Measurements from ENCODE around the gene PARP1.

The PARP1 gene

GRCh38 chr1:226355669-226356551, 52.0 kb downstream of the PARP1 start:
- DNase-seq (ENCODE audit: low read depth): no peak
- no peak overlapping the region for H3K4me3 ChIP-seq (ENCODE audit: low read depth, low read length)
- TF ChIP-seq CTCF (IDR thresholded peaks at IDR 0.05; ENCODE audit: control insufficient read depth, extremely low read depth, insufficient read depth): no peak

GRCh38 chr1:226355016-226355415, 52.9 kb downstream of the PARP1 start:
- no peak for DNase-seq (ENCODE audit: low read depth)
- TF ChIP-seq CTCF (IDR thresholded peaks at IDR 0.05; ENCODE audit: control insufficient read depth, extremely low read depth, insufficient read depth): no peak
- H3K4me3 ChIP-seq (ENCODE audit: low read depth, low read length): no peak overlapping the region

GRCh38 chr1:226353698-226354525, 54.0 kb downstream of the PARP1 start:
- no peak for TF ChIP-seq CTCF (IDR thresholded peaks at IDR 0.05; ENCODE audit: control insufficient read depth, extremely low read depth, insufficient read depth)
- no peak overlapping the region for H3K4me3 ChIP-seq (ENCODE audit: low read depth, low read length)
- no peak for DNase-seq (ENCODE audit: low read depth)

- no peak for TF ChIP-seq CTCF (IDR thresholded peaks at IDR 0.05; ENCODE audit: control insufficient read depth, extremely low read depth, insufficient read depth)
- DNase-seq (ENCODE audit: low read depth): no peak
- H3K4me3 ChIP-seq (ENCODE audit: low read depth, low read length): no peak overlapping the region
Measured at GRCh38 chr1:226351709-226352108, 56.2 kb downstream of the PARP1 start.

GRCh38 chr1:226350519-226350865, 57.4 kb downstream of the PARP1 start:
- no peak for DNase-seq (ENCODE audit: low read depth)
- TF ChIP-seq CTCF (IDR thresholded peaks at IDR 0.05; ENCODE audit: control insufficient read depth, extremely low read depth, insufficient read depth): no peak
- no peak overlapping the region for H3K4me3 ChIP-seq (ENCODE audit: low read depth, low read length)

GRCh38 chr1:226349801-226350518, 57.9 kb downstream of the PARP1 start:
- no peak overlapping the region for H3K4me3 ChIP-seq (ENCODE audit: low read depth, low read length)
- TF ChIP-seq CTCF (IDR thresholded peaks at IDR 0.05; ENCODE audit: control insufficient read depth, extremely low read depth, insufficient read depth): no peak
- DNase-seq (ENCODE audit: low read depth): no peak

Measured in LNCaP clone FGC (cell line).